Thoracic aorta (tissue), 2 donors: ENCODE results near the gene CYP46A1. TPM values are rescaled to one million over a fixed set of nuclear protein-coding genes. Genes with fewer than 3 reads are reported as not detected.

ENCODE experiments used
- ATAC-seq: fragments of 150-250 bp; one replicate; pipeline ENCODE4 v1.8.0; 2017; ENCODE audit warnings: low read depth; ENCODE audit not compliant: insufficient number of reproducible peaks, low FRiP score
- DNase-seq: peaks from one replicate; pipeline ENCODE4 v3.0.0-alpha.2; 2020; ENCODE audit warnings: low spot score
- H3K27ac ChIP-seq, 2 donors: fragments of 200-600 bp; sonication (generic); 1 replicate in 1 of 2; 2 replicates in 1 of 2; pipeline ENCODE4 v1.5.1; 2016; ENCODE audit warnings: mild to moderate bottlenecking in 2 of 2, moderate library complexity in 2 of 2
- H3K27me3 ChIP-seq: fragments of 200-600 bp; sonication (generic); replicated peaks from 2 replicates; pipeline ENCODE4 v1.6.0; 2016; ENCODE audit warnings: mild to moderate bottlenecking; ENCODE audit not compliant: insufficient read depth
- H3K36me3 ChIP-seq: fragments of 200-600 bp; sonication (generic); one replicate; pipeline ENCODE4 v1.5.1; 2016
- H3K4me1 ChIP-seq, 2 donors: fragments of 200-600 bp; sonication (generic); 1 replicate in 1 of 2; 2 replicates in 1 of 2; pipeline versions ENCODE4 v1.5.1 to v1.6.0; 2016; ENCODE audit warnings: low read depth in 2 of 2, mild to moderate bottlenecking in 1 of 2; ENCODE audit not compliant: control insufficient read depth in 1 of 2
- H3K4me3 ChIP-seq: fragments of 200-600 bp; sonication (generic); 2 replicates; pipeline ENCODE4 v1.5.1; 2016; ENCODE audit warnings: mild to moderate bottlenecking
- H3K9me3 ChIP-seq: fragments of 200-600 bp; sonication (generic); 2 replicates; pipeline ENCODE4 v1.5.1; 2016
- CTCF ChIP-seq: fragments of 200-600 bp; sonication (generic); IDR thresholded peaks from one replicate; pipeline ENCODE4 v1.5.1; 2019; ENCODE audit warnings: antibody characterized with exemption
- total RNA-seq, 2 donors: library from RNA; depleted of rRNA; stranded (reverse); fragments of >200 nt; gene quantifications; one replicate each; pipeline versions ENCODE4 v1.1.0 to v1.2.3, GENCODE V29; 2016

CYP46A1 gene
- total RNA-seq, 2 donors from 2014 or later, result 0.68 to 1.3 TPM

DNA sequence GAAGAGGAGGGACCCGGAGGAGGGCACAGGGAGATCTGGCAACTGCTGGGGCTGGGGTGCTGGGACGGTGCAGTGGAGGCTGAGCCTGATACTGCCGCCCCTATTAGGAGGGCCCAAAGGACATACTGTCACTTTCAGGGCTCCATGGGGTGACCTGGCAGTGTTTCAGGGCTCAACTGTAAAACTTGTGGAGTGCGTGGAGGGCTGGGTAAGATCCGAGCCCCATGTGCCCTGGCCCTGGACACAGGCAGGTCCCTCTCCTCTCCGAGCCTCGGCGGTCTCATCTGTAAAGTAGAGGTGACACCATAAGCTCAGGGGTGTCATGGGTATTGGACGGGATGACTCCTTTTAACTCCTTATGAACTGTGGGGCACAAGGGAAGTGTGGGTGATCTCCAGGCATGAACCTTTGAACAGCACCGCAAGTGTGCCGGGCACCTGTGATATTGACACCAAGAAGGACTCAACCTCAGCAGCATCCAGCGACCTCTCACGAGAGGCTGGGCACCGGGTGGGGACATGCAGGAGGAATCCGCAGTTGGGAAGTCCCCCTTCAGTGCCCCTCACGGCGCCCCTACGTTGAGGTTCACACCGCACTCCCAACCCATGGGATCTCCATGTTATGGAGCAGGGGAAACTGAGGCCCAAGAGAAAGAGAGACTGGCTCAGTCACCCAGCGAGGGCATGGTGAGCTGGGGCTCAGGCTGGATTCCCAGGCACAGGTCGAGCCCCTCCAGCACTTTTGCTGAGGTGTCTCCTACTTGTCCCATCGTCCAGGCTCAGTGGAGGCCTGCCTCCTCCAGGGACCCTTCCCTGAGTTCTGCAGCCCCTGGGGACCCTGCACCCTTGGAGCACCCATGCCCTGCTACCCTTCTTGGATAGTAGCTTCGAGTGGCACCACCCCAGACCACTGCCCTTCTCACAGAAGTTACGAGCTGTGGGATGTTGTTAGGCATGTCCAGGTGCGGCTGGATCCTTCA lies 58.7 kb downstream of the CYP46A1 start:
- H3K4me3 ChIP-seq, result no peak overlapping the region
- H3K4me1 ChIP-seq, result peaks cover 25 to 56% of the 10 kb centered on the region in 2 donors
- H3K36me3 ChIP-seq, result no peaks in the 10 kb centered on the region
- ATAC-seq (no peak), DNase-seq (no peak)
- no peak overlapping the region for H3K27ac ChIP-seq
- no peaks in the 10 kb centered on the region for H3K27me3 ChIP-seq
- TF ChIP-seq CTCF, result no peak
- no peaks in the 10 kb centered on the region for H3K9me3 ChIP-seq

GRCh38 chr14:99744199-99744872 lies 60.2 kb downstream of the CYP46A1 start:
- H3K4me3 ChIP-seq, result no peak overlapping the region
- DNase-seq, result no peak
- TF ChIP-seq CTCF, result no peak
- no peaks in the 10 kb centered on the region for H3K36me3 ChIP-seq
- H3K27me3 ChIP-seq, result no peaks in the 10 kb centered on the region
- ATAC-seq, result no peak
- no peaks in the 10 kb centered on the region for H3K9me3 ChIP-seq
- H3K27ac ChIP-seq, result peak overlapping the region; percentile 70 to 80
- H3K4me1 ChIP-seq, result peaks cover 20 to 43% of the 10 kb centered on the region in 2 donors

- H3K4me1 ChIP-seq, result peaks cover 20 to 44% of the 10 kb centered on the region in 2 donors
- DNase-seq, result no peak
- peak overlapping the region; percentile 70 to 80 for H3K27ac ChIP-seq
- no peaks in the 10 kb centered on the region for H3K9me3 ChIP-seq
- TF ChIP-seq CTCF, result no peak
- no peak overlapping the region for H3K4me3 ChIP-seq
- no peaks in the 10 kb centered on the region for H3K36me3 ChIP-seq
- ATAC-seq, result no peak
- no peaks in the 10 kb centered on the region for H3K27me3 ChIP-seq
Observed at GRCh38 chr14:99744873-99745224, 60.8 kb downstream of the CYP46A1 start.

GRCh38 chr14:99745307-99745951 lies 61.3 kb downstream of the CYP46A1 start:
- Histone ChIP-seq H3K27ac (peak overlapping the region; percentile 70 to 80), H3K36me3 (no peaks in the 10 kb centered on the region), H3K4me3 (no peak overlapping the region), H3K27me3 (no peaks in the 10 kb centered on the region), H3K9me3 (no peaks in the 10 kb centered on the region), H3K4me1 (peaks cover 20 to 48% of the 10 kb centered on the region in 2 donors)
- no peak for TF ChIP-seq CTCF
- no peak for DNase-seq
- peak; percentile 33 for ATAC-seq

GRCh38 chr14:99747167-99747566 lies 63.1 kb downstream of the CYP46A1 start:
- no peak for TF ChIP-seq CTCF
- H3K36me3 ChIP-seq, result no peaks in the 10 kb centered on the region
- H3K27ac ChIP-seq, result peak overlapping the region; percentile 70 to 80
- no peak overlapping the region for H3K4me3 ChIP-seq
- DNase-seq, result no peak
- no peaks in the 10 kb centered on the region for H3K27me3 ChIP-seq
- H3K4me1 ChIP-seq, result peaks cover 21 to 53% of the 10 kb centered on the region in 2 donors
- H3K9me3 ChIP-seq, result no peaks in the 10 kb centered on the region
- ATAC-seq, result no peak
